HG03520 (cell line): ENCODE data around the gene THUMPD3.
A peak's percentile ranks its signal among the peaks of the same experiment; 100 is the strongest.

ENCODE experiments used
- ATAC-seq: cut with Tn5 transposase; IDR thresholded peaks from one replicate; pipeline ENCODE4 v1.9.1; 2021; ENCODE audit warnings: mild to moderate bottlenecking, moderate library complexity; ENCODE audit not compliant: unreplicated experiment

The THUMPD3 gene

GRCh38 chr3:9396632-9397331 lies 33.9 kb downstream of the THUMPD3 start:
- ATAC-seq: peak; percentile 64

- peak; percentile 43 for ATAC-seq
Observed at GRCh38 chr3:9397332-9397905, 34.6 kb downstream of the THUMPD3 start, which contains the start of gene SETD5. SETD5 (plus strand) TSS chr3:9397615; CDS start chr3:9428939, 31,324 bp downstream.

- no peak for ATAC-seq
Observed at GRCh38 chr3:9397906-9398699, 35.2 kb downstream of the THUMPD3 start.

GRCh38 chr3:9398700-9399336 lies 36.0 kb downstream of the THUMPD3 start:
- no peak for ATAC-seq

GRCh38 chr3:9399337-9399703 lies 36.5 kb downstream of the THUMPD3 start:
- ATAC-seq: no peak

GRCh38 chr3:9399746-9400145 lies 36.9 kb downstream of the THUMPD3 start:
- ATAC-seq: no peak

GRCh38 chr3:9400616-9401015 lies 37.8 kb downstream of the THUMPD3 start:
- no peak for ATAC-seq

GRCh38 chr3:9401986-9402385 lies 39.1 kb downstream of the THUMPD3 start:
- no peak for ATAC-seq

GRCh38 chr3:9402410-9403228 lies 39.8 kb downstream of the THUMPD3 start:
- no peak for ATAC-seq

- ATAC-seq: no peak
Observed at GRCh38 chr3:9403463-9403862, 40.6 kb downstream of the THUMPD3 start.

GRCh38 chr3:9404680-9405079 lies 41.8 kb downstream of the THUMPD3 start:
- ATAC-seq: no peak

GRCh38 chr3:9405756-9406155 lies 42.9 kb downstream of the THUMPD3 start:
- ATAC-seq: no peak

- ATAC-seq: no peak
Observed at GRCh38 chr3:9406856-9407626, 44.2 kb downstream of the THUMPD3 start.

- no peak for ATAC-seq
Observed at GRCh38 chr3:9408061-9408460, 45.2 kb downstream of the THUMPD3 start.

- ATAC-seq: no peak
Observed at GRCh38 chr3:9408546-9408945, 45.7 kb downstream of the THUMPD3 start.

- ATAC-seq: no peak
Observed at GRCh38 chr3:9409981-9410854, 47.4 kb downstream of the THUMPD3 start.

GRCh38 chr3:9411302-9411701 lies 48.4 kb downstream of the THUMPD3 start:
- no peak for ATAC-seq

- ATAC-seq: no peak
Observed at GRCh38 chr3:9412293-9412692, 49.4 kb downstream of the THUMPD3 start.

- no peak for ATAC-seq
Observed at GRCh38 chr3:9414826-9415225, 52.0 kb downstream of the THUMPD3 start.
